ENCODE measurements around the gene HNRNPLL. TPM values are rescaled to one million over a fixed set of nuclear protein-coding genes. Genes with fewer than 3 reads are reported as not detected.

HNRNPLL gene
- total and polyA plus RNA-seq, 2 experiments from 2014 or later: 42.5 to 53.4 TPM

GRCh38 chr2:38514603-38515154 lies 88.0 kb downstream of the HNRNPLL start (continued):
- TF ChIP-seq ZNF462 (CRISPR knock-in tag; IDR thresholded peaks at IDR 0.05): no peak
- TF ChIP-seq REST (IDR thresholded peaks at IDR 0.05; ENCODE audit: unreplicated experiment): no peak
- TF ChIP-seq ZNF114 (CRISPR knock-in tag; IDR thresholded peaks at IDR 0.05): no peak
- no peak for TF ChIP-seq NANOG (IDR thresholded peaks at IDR 0.05; ENCODE audit: borderline replicate concordance)
- TF ChIP-seq JUNB (IDR thresholded peaks at IDR 0.05; ENCODE audit: unreplicated experiment): no peak
- no peak for TF ChIP-seq EZH2phosphoT487 (IDR thresholded peaks at IDR 0.05; ENCODE audit: unreplicated experiment)
- no peak for TF ChIP-seq ETS1 (IDR thresholded peaks at IDR 0.05)
